HL-60/S4 (cell line): ENCODE data around the gene TWF2.

ENCODE experiments used
- in situ Hi-C: fragments of 300-500 bp; cut with MboI; formaldehyde crosslinking; loops from 2 replicates; pipeline ENCODE4 v1.14.3; 2022; ENCODE audit warnings: low sequenced_read_pairs

The TWF2 gene

GRCh38 chr3:52259035-52259434 lies 20.1 kb upstream of the TWF2 start:
- in situ Hi-C loops, result no loop called here

GRCh38 chr3:52257911-52258310 lies 19.0 kb upstream of the TWF2 start:
- in situ Hi-C loops, result no loop called here

GRCh38 chr3:52256622-52257021 lies 17.7 kb upstream of the TWF2 start:
- in situ Hi-C loops, result no loop called here

DNA sequence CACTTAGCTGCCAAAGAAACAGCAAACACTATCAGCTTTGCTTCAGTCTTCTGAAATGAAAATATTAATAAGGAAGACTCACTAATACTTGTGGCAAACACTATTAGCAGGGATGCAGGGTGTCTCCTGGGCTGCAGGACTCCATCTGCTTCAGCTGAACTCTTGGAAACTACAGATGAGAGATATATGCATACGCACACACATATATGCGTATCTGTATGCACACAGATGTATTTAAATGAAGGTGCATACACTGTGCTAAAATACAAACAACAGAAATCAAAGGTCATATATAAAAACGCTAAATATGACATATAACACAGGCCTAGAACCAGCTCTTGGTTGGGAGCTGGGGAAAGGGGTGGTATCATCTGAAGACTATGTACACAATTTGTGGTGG lies 17.2 kb upstream of the TWF2 start:
- in situ Hi-C loops, result no loop called here

DNA sequence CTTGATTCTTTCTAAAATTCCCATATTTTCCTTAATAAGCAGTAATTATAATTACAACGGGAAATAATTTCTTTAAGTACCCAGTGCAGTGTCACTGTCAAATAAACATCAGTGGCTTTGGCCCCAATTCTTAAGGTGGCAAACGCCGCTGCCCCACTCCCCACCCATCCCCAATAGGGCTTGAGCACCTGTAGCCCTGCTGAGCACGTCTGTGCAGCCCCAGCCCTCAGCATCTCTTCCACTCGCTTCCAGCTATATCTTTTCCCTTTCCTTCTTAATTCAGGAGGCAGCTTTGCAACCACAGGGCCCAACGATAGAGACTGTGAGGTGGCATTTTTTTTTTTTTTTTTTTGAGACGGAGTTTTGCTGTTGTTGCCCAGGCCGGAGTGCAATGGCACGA lies 15.7 kb upstream of the TWF2 start:
- in situ Hi-C loops, result no loop called here

GRCh38 chr3:52253314-52254304 lies 14.7 kb upstream of the TWF2 start:
- in situ Hi-C loops, result no loop called here

DNA sequence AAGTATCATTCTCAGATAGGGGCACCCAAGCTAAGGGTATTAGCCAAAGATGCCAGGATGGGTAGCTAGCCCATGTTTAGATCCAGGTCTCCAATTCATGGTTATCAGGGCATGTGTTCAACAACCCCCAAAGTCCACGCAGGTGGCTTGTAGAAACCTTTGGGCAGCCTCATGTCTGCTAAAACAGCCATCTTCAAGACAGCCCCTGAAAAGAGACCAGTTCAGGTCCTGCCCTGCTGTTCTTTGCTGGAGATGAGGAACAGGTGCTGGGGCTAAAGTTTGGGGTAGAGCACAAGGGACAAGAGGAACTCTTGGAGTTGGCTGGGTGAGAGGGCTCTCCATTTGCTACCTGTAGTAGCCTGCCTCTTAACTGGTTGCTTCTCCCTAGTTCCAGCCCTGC lies 11.2 kb upstream of the TWF2 start:
- in situ Hi-C loops, result no loop called here

- in situ Hi-C loops, result no loop called here
Measured at GRCh38 chr3:52249683-52250082, 10.7 kb upstream of the TWF2 start.

DNA sequence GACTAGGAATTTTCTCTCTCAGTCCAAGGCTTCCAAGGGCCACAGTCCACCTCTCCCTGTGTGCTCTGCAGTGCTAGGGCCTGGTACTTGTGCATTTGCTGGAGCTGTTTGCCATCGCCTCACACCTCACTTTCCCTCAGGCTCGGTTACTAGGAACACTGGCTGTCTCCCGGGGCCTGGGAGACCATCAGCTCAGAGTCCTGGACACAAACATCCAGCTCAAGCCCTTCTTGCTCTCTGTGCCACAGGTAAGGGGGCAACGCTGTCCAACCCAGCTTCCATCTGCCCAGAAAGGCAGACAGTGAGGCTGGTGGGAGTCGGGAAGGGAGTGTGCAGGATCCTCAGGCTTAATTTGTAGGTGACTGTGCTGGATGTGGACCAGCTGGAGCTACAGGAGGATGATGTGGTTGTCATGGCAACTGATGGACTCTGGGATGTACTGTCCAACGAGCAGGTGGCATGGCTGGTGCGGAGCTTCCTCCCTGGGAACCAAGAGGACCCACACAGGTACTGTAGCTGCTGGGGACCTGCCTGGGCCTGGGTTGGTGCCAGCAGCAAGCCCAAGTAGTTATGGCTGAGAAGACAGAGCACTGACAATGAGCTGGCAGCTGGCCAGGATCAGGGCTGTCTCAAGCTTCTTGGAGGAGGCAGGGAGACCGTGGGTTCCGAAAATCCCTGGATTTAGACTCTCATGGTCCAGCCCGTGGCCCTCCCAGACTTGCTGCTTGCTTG lies 10.0 kb upstream of the TWF2 start:
- in situ Hi-C loops, result no loop called here

DNA sequence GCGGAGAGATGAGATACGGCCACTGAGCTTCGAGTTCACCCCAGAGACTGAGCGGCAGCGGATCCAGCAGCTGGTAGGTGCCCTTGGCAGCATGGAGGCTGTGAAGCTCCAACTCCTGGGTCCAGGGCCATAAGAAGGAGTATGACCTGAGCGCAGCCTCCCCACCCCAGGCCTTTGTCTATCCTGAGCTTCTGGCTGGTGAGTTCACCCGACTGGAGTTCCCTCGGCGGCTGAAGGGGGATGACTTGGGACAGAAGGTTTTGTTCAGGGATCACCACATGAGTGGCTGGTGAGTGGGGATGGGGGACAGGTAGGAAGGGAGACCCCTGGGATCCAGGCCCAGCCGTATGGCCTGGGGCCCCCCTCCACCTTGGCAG lies 9.2 kb upstream of the TWF2 start:
- in situ Hi-C loops, result no loop called here

DNA sequence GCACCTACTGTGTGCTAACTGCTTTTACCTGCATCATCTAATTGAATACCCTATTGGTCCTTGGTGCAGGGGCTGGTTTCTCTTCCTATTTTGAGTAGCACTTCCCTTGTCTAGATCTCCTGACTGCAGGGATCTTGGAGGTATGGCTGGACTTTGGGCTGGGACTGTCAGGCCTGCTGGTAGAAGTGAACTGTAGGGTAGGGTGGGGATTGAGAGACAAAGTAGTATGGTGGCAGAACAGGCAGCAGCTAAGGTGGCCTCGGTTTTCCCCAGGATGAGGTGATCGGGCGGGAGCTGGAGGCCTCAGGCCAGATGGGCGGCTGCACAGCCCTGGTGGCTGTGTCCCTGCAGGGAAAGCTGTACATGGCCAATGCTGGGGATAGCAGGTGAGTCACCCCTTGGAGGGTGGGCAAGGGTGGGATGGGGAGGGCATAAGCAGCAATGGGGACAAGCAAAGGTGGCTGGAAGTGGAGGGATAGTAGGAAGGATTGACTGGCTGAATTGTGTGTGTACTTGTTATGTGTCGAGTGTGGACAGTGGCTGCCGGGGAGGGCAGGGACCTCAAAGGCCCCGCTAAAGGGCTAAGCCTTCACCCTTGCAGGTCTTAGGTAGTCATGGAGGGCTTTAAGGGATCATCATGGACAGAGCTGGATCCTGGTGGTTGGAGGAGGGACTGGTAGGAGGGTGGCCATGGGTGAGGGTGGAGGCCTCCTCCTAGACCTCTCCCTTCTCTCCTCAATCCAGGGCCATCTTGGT lies 8.6 kb upstream of the TWF2 start:
- in situ Hi-C loops, result no loop called here

GRCh38 chr3:52246728-52247408 lies 7.9 kb upstream of the TWF2 start:
- in situ Hi-C loops, result no loop called here

DNA sequence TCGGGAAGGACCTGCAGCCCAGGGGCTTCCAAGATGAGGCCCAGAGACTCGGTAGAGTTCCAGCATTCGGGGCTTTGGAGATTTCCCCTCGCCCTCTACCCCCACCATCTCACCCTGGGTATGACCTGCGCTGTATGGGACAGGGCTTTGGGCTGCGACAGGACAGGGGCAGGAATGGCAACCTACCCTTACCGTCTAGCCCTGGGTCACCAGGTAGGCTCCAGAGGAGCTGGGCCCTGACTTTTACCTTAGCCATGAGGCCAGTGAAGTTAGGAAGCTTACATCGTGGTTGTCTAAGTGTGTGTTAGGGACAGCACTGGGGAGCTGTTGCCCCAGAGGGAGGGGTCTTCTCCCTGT lies 7.3 kb upstream of the TWF2 start:
- in situ Hi-C loops, result no loop called here

DNA sequence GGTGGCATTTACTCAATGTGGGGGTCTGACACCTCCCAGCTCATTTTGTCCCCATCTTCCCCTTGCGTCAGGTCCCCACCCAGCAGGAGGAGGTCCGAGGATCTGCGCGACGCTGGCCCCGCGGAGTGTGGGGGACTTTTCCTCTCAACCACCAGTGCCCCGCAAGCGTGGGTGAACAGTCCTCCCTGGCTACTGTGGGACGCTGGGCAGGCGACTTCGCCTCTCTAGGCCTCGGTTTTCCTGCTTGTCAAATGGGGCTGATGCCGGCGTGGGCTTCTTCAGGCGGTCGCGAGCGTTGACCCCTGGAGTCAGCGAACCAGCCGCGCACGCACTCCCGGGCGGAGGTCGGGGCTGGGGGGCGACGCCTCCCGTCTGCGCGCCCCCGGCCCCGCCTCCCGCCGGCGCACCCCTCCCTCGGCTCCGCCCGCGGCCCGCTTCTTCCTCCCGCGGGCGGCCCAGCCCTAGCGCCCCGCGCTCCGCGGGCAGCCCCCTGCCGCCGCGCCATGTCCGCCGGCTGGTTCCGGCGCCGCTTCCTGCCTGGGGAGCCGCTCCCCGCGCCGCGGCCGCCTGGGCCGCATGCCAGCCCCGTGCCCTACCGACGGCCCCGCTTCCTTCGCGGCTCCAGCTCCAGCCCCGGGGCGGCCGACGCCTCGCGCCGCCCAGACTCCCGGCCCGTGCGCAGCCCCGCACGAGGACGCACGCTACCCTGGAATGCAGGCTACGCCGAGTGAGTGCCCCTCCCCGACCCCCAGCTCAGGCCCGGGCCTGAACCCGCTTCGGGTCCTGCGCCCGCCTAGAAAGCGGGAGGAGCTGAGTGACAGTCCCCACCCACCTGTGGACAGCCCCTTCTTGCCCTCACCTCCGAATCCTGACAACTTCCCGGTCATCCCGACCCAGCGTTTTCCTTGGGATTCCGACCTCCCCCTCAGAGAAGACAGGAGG lies 6.6 kb upstream of the TWF2 start, which contains the start of gene PPM1M:
TSS of gene PPM1M (plus strand) at position 438 of the 942 bp plus-strand sequence. CDS start at position 504, 66 bp downstream.
- in situ Hi-C loops, result no loop called here

GRCh38 chr3:52243791-52244628 lies 5.1 kb upstream of the TWF2 start:
- in situ Hi-C loops, result no loop called here

DNA sequence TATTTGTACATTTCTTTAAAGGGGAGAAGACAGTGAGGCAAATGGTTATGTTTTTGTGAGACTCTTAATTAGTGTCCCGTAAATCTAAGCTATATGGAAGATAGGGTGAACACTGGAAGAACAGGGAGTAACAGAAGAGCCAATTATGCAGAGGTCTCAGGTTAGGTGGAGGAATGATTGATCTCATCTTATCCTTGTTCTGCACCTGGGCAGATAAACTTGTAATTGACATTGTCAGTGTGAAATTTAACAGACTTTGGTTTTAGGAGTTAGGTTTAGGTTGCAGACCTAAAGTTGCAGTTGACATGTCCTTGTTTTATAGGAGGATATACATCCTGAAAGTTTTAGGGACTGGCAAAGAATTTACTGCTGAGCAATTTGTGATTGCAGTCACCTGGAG lies 3.1 kb upstream of the TWF2 start:
- in situ Hi-C loops, result no loop called here

DNA sequence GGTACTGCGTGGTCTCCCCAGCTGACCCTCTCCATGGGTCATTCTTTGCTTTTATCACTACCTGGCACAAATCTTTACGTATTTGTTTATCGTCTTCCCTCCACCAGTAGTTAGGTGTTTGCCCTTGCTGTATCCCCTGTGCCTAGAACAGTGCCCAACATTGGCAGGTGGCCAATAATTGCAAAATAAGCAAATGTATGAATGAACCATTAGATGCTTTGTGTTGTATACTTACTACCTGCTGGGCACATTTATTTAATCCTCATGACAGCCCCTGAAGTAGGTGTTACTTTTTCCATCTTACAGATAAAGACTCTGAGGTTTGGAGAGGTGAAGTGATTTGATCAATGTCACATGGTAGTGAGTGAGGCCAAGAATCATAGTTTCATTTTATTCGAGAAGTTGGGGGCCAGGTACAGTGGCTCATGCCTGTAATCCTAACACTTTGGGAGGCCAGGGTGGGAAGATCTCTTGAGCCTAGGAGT lies 2.0 kb upstream of the TWF2 start:
- in situ Hi-C loops, result no loop called here

- in situ Hi-C loops, result no loop called here
Measured at GRCh38 chr3:52240059-52240885, 1.3 kb upstream of the TWF2 start.
